ENCODE measurements around the gene TMEM183A. TPM values are rescaled to one million over a fixed set of nuclear protein-coding genes. Genes with fewer than 3 reads are reported as not detected.

Gene TMEM183A
- total RNA-seq, 1 experiment from 2014 or later, result 84.4 TPM

- no peak overlapping the region for H3K27ac Mint-ChIP-seq (ENCODE audit: unreplicated experiment)
- peaks cover 8% of the 10 kb centered on the region for H3K4me1 Mint-ChIP-seq (ENCODE audit: low read depth, unreplicated experiment)
- TF ChIP-seq, protein P1, sequence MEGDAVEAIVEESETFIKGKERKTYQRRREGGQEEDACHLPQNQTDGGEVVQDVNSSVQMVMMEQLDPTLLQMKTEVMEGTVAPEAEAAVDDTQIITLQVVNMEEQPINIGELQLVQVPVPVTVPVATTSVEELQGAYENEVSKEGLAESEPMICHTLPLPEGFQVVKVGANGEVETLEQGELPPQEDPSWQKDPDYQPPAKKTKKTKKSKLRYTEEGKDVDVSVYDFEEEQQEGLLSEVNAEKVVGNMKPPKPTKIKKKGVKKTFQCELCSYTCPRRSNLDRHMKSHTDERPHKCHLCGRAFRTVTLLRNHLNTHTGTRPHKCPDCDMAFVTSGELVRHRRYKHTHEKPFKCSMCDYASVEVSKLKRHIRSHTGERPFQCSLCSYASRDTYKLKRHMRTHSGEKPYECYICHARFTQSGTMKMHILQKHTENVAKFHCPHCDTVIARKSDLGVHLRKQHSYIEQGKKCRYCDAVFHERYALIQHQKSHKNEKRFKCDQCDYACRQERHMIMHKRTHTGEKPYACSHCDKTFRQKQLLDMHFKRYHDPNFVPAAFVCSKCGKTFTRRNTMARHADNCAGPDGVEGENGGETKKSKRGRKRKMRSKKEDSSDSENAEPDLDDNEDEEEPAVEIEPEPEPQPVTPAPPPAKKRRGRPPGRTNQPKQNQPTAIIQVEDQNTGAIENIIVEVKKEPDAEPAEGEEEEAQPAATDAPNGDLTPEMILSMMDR (IDR thresholded peaks at IDR 0.05; ENCODE audit: unreplicated experiment), result no peak
- CTCF ChIA-PET, result interaction anchor here (0.7 to 1.6 kb wide), 2 partner anchors 170 to 897 kb away, joined by 5 to 9 read pairs; no protein-coding TSS in a partner anchor
- no TSS peak for BruUV-seq (replicated peaks)
- no peaks in the 10 kb centered on the region for H3K36me3 Mint-ChIP-seq (ENCODE audit: insufficient read depth, unreplicated experiment)
- intact Hi-C loops (cut with micrococcal nuclease; ENCODE audit: unreplicated experiment), result no loop called here
- no peak for DNase-seq
- H3K9me3 Mint-ChIP-seq (ENCODE audit: low read depth, unreplicated experiment), result no peaks in the 10 kb centered on the region
- H3K27me3 Mint-ChIP-seq (ENCODE audit: unreplicated experiment), result peaks cover 98% of the 10 kb centered on the region
- H3K4me3 Mint-ChIP-seq (ENCODE audit: low read depth, unreplicated experiment), result no peak overlapping the region
These were observed 38.8 kb downstream of the TMEM183A start for GRCh38 chr1:203045821-203046594.

- H3K27me3 Mint-ChIP-seq (ENCODE audit: unreplicated experiment), result peaks cover 98% of the 10 kb centered on the region
These were observed 39.9 kb downstream of the TMEM183A start for GRCh38 chr1:203046984-203047630.

DNA sequence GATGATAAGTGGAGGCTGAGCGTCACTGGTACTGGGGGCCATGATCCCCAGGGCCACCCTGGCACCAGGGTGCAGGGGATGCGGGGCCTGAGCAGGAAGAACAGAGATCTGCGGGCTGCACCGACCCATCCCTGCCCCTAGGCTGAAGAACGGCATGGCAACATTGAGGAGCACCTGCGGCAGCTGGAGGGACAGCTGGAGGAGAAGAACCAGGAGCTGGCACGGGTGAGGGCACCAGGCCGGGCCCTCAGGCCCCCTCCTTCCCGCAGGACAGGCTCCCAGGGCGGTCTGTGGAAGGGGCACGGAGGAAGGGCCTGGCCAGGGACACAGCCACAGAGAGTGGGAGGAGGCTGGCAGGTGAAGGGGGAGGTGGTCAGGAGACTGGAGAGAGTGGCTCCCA is 40.9 kb downstream of the TMEM183A start:
- no TSS peak for BruUV-seq (replicated peaks)
- Mint-ChIP-seq H3K36me3 (ENCODE audit: insufficient read depth, unreplicated experiment) (no peaks in the 10 kb centered on the region), H3K4me1 (ENCODE audit: low read depth, unreplicated experiment) (peaks cover 8% of the 10 kb centered on the region), H3K4me3 (ENCODE audit: low read depth, unreplicated experiment) (no peak overlapping the region), H3K27ac (ENCODE audit: unreplicated experiment) (no peak overlapping the region), H3K27me3 (ENCODE audit: unreplicated experiment) (peaks cover 98% of the 10 kb centered on the region), H3K9me3 (ENCODE audit: low read depth, unreplicated experiment) (no peaks in the 10 kb centered on the region)
- CTCF ChIA-PET, result interaction anchor here (0.7 to 1.4 kb wide), 3 partner anchors 169 to 1966 kb away, joined by 3 to 6 read pairs (median 4); no protein-coding TSS in a partner anchor
- TF ChIP-seq, protein P1 (IDR thresholded peaks at IDR 0.05; ENCODE audit: unreplicated experiment), result no peak
- intact Hi-C loops (cut with micrococcal nuclease; ENCODE audit: unreplicated experiment), result no loop called here
- no peak for DNase-seq

More at GRCh38 chr1:203046984-203047630, 39.9 kb downstream of the TMEM183A start:
- intact Hi-C loops (cut with micrococcal nuclease; ENCODE audit: unreplicated experiment), result no loop called here
- Mint-ChIP-seq H3K36me3 (ENCODE audit: insufficient read depth, unreplicated experiment) (no peaks in the 10 kb centered on the region), H3K4me1 (ENCODE audit: low read depth, unreplicated experiment) (peaks cover 8% of the 10 kb centered on the region), H3K27ac (ENCODE audit: unreplicated experiment) (no peak overlapping the region), H3K9me3 (ENCODE audit: low read depth, unreplicated experiment) (no peaks in the 10 kb centered on the region), H3K4me3 (ENCODE audit: low read depth, unreplicated experiment) (no peak overlapping the region)
- CTCF ChIA-PET, result interaction anchor here (1.4 to 1.6 kb wide), 2 partner anchors 169 to 170 kb away, joined by 4 to 5 read pairs; no protein-coding TSS in a partner anchor
- BruUV-seq (replicated peaks), result no TSS peak
- no peak for DNase-seq
- TF ChIP-seq, protein P1 (IDR thresholded peaks at IDR 0.05; ENCODE audit: unreplicated experiment), result no peak

DNA sequence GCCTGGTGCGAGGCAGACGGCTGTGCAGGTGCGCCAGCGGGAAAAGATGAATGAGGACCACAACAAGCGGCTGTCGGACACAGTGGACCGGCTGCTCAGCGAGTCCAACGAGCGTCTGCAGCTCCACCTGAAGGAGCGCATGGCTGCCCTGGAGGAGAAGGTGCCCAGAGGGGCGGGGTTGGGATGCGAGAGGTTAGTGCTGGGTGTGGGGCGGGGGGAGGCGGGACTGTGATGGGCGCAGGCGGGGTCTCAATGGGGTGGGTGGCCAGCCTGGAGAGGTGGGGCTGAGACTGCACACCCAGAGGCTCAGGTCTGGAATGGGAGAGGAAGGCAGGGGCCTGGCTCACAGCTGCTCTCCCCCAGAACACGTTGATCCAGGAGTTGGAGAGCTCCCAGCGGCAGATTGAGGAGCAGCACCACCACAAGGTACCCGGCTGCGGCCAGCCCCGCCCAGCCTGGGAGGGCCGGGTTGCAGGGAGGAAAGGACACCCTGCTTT is 41.4 kb downstream of the TMEM183A start:
- no peak overlapping the region for H3K27ac Mint-ChIP-seq (ENCODE audit: unreplicated experiment)
- peaks cover 94% of the 10 kb centered on the region for H3K27me3 Mint-ChIP-seq (ENCODE audit: unreplicated experiment)
- no TSS peak for BruUV-seq (replicated peaks)
- no peaks in the 10 kb centered on the region for H3K36me3 Mint-ChIP-seq (ENCODE audit: insufficient read depth, unreplicated experiment)
- peak; percentile 48 for DNase-seq
- CTCF ChIA-PET, result interaction anchor here (0.7 kb wide), 2 partner anchors 688 to 1966 kb away, joined by 3 to 6 read pairs; no protein-coding TSS in a partner anchor
- TF ChIP-seq, protein P1 (IDR thresholded peaks at IDR 0.05; ENCODE audit: unreplicated experiment), result no peak
- H3K9me3 Mint-ChIP-seq (ENCODE audit: low read depth, unreplicated experiment), result no peaks in the 10 kb centered on the region
- H3K4me1 Mint-ChIP-seq (ENCODE audit: low read depth, unreplicated experiment), result peaks cover 8% of the 10 kb centered on the region
- no peak overlapping the region for H3K4me3 Mint-ChIP-seq (ENCODE audit: low read depth, unreplicated experiment)
- intact Hi-C loops (cut with micrococcal nuclease; ENCODE audit: unreplicated experiment), result no loop called here

Measured in Calu3 (cell line).